Activated CD4-positive, alpha-beta T cell treated with anti-CD3 and anti-CD28 coated beads for 1 hour (primary cell): Measurements from ENCODE around the gene DDX3X.
"Not testable (repeated sequence)": the region's sequence is repeated elsewhere in the genome, so short reads cannot be mapped to it uniquely, and the experiment has no call there.

Experiments used
- DNase-seq: peaks from one replicate; pipeline ENCODE4 v3.0.0-alpha.2; 2020

Gene DDX3X

DNA sequence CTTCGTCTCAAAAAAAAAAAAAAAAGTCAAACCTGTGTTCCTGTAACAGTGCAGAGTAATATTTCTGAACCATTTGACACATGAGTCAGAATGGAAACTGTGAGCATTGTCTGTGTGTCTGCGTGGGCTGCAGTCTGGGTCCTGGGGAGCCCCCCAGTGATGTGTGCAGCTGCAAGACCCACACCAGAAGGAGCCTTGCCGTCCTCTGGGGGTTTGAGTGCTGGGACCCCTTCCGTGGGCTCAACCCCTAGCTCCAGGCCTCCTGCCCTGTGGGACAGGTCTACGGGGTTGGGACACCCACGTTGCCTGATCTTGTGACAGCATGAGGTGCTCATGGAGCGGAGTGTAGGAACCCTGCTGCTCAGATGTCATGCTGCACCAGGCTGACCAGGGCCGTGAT, 43.7 kb downstream of the DDX3X start:
- DNase-seq, result no peak

DNA sequence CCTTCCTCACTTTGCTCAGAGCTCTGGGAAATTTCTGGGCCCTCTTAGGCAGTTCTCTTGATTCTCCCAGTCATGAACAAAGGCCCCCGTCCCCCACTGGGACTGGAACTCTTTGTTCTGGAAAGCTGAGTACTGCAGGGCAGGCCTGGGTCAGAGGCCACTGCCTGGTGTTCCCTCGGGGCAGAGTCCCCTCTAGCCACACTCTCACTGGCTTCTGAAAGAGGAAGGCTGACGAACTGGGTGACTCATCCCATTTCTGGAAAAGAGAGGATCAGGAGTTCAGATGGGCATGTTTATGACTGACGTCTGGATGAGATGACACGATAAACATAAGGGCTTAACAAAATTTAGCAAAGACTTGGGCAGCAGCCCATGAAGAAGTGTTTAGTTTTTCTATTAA, 47.7 kb downstream of the DDX3X start:
- DNase-seq, result no peak

DNA sequence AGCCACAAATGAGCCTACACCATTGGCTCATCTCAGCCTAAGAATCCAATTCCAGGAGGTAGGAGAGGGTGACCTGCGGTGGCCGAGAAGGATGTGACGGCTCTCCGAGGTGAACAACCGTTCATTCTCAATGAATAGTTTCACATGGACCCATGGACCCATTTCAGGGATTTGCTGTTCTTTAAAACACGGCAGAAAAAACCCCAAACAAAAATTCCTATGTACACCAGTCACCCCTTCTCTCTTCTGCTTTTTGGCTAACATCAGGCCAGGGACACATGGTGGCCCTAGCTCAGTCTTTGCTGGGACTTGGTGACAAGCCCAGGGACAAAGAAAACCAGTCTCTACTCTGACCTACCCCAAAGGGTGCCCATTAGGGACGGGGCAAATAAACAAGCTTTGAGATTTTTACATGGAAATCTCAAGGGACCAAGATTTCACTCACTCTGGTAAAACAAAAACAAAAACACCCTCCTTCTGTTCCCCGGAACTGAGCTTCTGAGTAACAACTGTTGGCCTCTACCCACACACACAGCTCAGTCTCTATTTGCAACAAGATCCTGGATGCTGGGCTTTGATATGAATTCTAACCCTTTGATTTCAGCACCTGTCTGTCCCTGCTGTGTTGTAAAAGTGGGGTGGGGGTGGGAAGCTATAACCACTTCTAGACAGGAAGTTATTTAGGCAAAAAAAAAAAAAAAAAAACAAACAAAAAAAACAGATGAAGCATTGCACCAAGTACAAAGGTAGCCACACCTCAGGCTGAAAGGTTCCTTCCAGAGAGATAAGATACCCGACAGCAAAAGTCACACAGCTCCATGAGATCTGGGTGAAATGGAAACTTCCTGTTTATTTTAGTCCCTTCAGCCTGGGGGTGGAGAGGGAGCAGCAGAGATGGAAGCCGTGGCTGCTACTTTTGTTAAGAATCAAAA, 49.0 kb downstream of the DDX3X start:
- DNase-seq, result no peak

DNA sequence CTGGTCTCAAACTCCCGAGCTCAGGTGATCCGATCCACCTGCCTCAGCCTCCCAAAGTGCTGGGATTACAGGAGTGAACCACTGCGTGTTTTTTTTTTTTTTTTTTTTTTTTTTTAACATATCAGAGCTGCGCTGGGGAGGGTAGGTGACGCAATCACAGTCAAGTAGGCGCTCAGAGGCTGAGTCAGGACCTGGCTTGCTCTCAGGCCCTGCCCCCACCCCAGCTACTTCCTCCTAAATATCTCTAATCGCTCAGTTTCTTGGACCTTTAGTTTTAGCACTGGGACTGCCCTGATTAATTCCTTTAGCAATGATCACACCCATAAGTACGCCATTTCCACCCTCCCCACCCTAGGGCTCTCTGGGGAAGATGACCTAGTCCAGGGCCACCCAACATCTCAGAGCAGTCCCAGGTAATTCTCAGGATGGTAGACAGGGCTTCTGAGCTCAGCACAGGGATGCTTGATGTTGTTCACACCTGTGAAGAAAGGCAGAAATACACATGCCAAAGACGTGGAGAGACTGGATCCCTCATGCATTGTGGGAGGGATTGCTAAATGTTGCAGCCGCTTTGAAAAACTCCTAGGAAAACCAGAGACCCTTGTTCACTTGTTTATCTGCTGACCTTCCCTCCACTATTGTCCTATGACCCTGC, 50.2 kb downstream of the DDX3X start:
- DNase-seq, result peak; percentile 22

DNA sequence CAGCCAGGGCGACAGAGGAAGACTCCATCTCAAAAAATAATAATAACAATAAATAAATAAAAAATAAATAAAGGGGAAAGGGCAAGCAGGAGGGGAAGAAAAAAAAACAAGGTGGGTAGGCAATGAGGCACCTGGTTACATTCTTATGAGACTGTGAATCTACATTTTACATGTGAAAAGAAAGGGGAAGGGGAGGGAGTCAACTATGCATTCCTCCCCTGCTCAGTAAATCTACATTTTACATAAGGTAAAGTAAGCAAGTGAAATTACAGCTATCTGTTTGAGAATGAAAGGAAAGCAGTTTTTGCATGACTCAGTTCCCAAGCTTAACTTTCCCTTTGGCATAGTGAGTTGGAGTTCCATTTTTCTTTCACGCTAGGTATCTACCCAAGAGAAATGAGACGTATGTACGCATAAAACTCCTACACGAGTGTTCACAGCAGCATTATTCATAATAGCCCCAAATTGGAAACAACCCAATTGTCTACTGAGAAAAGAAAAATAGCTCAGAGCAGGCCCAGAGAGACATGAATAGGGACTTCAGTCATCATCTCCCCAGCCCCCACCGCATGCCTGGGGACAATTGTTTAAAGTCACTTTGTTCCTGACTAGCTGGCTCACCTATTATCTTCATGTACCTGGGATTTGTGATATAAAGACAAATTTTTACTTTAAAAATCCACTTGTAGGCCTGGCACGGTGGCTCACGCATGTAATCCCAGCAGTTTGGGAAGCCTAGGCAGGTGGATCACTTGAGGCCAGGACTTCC, 52.4 kb downstream of the DDX3X start:
- DNase-seq, result no peak

DNA sequence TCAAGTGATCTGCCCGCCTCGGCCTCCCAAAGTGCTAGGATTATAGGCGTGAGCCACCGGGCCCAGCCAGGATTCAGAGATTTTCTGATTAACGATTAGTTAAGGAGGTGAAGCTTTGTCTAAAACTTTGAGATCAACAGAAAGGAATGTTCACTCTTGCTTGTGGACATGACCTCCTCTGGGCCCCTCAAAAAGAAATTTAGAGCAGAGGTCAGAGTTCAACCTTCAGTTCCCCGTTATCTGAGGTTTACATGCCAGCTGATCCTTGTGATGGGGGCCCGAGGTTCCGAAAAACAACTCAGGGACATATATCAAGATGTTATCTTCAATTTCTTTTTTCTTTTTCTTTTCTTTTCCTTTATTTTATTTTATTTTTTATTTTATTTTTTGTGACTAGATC, 54.6 kb downstream of the DDX3X start:
- no peak for DNase-seq

DNA sequence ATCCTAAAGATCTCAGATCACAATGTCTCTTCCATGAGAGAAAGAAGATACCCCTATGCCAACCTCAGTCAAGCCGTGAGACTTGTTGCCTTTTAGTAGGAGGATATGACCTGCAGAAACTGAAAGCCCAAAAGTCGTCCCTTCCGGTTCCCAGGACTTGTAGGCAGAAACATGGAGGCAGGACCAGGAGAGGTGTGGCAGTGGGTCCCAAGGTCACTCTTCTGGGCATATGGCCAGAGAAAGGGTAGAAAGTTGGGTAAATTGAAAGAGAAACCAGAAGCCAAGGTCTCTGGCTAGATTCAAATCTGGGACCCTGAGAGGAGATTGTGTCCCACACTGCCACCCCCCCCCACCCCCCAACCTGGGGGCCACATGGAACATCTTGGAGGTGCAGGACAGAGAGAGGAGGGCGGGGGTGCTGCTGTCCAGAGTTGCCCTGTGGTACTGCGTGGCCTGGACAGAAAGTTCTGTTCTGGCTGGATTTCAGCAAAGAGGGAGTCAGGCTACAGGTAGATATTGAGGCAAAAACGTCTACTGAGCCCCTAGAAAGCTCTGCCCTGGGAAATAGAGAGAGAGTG, 55.4 kb downstream of the DDX3X start:
- DNase-seq, result no peak

DNA sequence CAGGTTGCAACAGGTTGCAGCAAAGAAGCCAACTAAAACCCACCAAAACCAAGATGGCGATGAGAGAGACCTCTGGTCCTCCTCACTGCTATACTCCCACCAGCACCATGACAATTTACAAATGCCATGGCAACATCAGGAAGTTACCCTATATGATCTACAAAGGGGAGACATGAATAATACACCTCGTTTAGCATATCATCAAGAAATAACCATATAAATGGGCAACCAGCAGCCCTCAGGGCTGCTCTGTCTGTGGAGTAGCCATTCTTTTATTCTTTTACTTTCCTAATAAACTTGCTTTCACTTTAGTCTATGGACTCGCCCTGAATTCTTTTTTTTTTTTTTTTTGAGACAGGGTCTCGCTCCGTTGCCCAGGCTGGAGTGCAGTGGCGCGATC, 56.6 kb downstream of the DDX3X start:
- DNase-seq, result not testable (repeated sequence)

DNA sequence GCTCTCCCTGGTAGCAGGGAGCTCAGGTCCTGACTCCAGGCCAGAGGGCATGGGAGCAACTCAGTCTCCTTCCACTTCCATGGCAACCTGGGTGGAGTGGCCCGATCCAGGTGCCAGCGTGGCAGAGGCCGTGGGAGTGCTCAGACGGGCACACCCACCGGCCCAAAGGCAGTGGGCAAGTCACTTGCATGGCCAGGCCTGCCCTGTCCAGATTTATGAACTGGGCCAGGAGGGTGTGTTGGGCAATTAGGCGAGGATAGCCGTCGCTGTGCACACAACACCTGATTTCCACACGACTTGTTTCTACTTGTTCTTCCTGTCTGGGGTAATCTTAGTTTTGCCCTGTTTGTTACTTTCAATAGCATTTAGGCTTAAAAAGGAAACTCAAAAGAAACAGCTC, 57.6 kb downstream of the DDX3X start:
- no peak for DNase-seq

DNA sequence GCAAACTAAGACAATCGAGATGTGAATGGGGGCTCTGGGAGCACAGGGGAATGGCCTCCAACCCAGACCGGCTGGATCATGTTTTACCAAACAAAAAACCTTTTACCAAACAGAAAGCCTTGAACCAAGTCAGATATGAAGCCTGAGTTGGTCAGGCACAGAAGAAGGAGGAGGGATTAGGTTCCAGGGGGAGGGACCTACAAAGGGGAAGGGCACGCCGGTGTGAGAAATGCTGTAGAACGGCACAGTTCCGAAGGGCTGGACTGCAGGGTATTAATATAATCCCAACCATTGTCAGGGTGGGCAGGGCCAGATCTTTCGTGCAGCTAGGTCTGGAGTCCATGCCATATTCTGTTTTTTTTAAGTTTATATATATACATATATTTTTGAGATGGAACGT, 60.3 kb downstream of the DDX3X start:
- DNase-seq, result no peak

DNA sequence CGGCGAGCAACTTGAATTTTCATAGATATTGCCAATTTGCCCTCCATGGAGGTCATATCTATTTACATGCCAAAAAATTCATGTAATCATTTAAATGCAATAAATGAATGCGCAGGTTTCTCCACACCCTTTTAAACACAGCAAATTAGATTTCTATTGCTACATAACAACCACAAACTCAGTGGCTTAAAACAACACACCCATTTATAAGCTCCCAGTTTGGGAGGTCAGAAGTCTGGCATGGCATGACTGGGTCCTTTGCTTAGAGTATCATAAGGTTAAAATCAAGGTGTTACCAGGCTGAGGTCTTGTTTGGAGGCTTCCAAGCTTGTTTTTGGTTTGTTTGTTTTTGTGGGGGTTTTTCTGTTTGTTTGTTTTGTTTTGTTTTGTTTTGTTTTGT, 63.3 kb downstream of the DDX3X start:
- no peak for DNase-seq

DNA sequence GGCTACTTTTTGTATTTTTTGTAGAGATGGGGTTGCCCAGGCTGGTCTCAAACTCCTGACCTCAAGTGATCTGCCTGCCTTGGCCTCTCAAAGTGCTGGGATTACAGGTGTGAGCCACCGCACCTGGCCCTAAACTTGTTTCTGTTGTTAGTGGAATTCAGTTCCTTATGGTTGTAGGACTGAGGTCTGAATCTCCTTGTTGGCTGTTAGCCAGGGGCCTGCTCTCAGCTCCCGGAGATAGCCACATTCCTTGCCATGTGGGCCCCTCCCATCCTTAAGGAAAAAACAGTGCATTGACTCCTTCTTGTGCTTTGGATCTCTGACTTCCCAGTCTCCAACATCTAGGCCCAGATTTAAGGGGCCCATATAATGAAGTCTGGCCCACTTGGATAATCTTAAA, 63.8 kb downstream of the DDX3X start:
- DNase-seq, result no peak

DNA sequence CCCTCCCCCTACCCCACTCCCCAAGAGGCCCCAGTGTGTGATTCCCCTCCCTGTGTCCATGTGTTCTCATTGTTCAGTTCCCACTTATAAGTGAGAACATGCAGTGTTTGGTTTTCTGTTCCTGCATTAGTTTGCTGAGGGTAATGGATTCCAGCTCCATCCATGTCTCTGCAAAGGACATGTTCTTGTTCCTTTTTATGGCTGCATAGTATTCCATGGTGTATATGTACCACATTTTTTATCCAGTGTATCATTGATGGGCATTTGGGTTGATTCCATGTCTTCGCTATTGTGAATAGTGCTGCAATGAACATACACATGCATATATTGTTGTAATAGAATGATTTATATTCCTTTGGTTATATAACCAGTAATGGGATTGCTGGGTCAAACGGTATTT, 68.6 kb downstream of the DDX3X start:
- not testable (repeated sequence) for DNase-seq

DNA sequence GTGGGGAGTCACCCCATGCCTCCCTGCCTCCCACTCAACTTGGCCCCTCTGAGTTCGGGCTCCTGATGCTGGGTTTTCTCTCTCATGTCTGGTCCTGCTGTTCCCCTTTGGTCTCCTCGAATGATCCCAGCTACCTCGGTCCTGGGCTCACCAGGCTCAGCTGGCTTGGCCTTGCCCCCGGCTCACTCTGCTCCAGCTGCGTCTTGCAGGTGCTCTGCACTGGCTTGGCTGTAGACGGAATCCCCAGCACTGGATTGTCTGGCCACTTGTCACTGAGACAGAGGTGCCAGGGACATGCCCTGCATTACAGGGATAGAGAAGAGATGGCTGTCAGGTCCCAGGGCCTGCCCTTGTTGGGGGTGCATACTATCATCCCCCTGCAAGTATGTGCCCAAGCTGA, 71.6 kb downstream of the DDX3X start:
- DNase-seq, result no peak

DNA sequence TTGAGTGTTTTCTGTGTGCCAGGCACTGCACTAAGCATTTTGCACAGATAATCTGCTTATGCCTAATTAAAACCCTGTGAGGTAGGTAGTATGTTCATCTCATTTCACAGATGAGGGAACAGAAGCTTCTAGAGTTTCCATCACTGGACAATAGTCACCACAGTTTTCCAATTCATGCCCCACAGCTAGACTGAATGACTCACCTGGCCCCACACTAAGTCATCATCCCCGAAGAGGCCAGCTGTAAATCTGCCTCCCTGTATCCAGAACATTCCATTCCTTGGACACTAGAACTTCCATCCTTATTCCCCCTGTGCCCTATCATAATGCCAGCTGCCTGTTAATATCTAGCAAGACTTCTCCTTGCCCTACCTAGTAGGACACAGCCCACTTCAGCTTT, 72.2 kb downstream of the DDX3X start:
- DNase-seq, result no peak

DNA sequence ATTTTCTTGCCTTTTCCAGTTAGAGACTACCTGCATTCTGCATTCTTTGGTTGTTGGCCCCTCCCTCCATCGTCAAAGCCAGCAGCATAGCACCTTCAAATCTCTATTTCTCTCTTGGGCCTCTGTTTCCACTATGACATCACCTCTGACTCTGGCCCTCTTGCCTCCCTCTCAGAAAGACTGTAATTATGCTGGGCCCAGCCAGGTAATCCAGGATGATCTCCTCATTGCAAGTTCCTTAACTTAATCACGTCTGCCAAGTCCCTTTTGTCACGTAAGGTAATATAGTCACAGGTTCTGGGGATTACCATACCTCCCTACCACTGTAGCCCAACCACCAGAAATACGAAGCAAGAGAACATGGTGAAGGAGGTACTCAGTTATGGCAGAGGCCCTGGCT, 73.9 kb downstream of the DDX3X start:
- DNase-seq, result no peak

DNA sequence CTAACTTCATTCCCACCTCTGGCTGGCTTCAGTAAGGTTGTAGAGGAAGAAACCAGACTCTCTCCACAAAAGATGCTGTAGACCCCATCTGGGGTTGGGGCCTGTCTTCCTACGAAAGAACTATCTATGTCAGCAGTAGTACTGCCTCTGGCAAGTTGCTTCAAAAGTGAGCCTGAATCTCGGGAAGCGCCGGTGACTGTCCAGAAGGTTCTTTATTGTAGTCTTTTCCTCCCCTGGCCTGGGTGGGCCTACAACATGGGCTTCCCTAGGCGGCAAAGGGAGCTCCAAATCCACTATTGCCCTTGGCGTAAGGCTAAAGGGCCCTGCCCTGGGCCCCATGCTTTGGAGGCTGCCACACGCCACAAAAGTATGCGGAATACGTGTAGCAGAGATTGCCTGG, 74.6 kb downstream of the DDX3X start:
- DNase-seq, result no peak

DNA sequence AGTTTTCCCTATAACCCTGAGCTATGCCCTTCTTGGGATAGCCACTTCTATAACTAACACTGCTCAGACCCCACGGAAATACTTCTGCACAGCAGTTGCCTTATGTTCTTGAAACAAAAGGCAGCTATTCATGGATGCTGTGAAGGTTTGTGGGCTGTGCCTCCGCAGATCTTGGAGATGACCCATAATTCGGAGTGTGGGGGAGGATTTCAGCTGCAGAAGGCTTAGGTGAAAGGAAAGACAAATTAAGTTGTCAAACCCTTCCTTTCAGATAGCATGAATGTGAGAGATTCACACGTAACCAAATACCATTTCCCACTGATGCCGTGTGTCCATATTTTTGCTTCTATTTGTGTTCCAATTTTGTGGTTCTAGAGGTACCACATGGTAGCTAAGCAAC, 75.0 kb downstream of the DDX3X start:
- DNase-seq, result no peak

DNA sequence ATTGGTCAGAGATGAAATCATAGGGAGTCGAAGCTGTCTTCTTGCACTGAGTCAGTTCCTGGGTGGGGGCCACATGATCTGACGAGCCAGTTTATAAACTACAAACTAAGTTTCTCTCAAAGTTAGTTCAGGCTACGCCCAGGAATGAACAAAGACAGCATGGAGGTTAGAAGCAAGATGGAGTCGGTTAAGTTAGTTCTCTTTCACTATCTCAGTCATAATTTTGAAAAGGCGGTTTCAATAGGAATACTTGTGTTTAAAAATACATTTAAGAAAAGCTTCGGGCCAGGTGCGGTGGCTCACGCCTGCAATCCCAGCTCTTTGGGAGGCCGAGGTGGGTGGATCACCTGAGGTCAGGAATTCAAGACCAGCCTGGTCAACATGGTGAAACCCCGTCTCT, 77.3 kb downstream of the DDX3X start:
- DNase-seq, result not testable (repeated sequence)

DNA sequence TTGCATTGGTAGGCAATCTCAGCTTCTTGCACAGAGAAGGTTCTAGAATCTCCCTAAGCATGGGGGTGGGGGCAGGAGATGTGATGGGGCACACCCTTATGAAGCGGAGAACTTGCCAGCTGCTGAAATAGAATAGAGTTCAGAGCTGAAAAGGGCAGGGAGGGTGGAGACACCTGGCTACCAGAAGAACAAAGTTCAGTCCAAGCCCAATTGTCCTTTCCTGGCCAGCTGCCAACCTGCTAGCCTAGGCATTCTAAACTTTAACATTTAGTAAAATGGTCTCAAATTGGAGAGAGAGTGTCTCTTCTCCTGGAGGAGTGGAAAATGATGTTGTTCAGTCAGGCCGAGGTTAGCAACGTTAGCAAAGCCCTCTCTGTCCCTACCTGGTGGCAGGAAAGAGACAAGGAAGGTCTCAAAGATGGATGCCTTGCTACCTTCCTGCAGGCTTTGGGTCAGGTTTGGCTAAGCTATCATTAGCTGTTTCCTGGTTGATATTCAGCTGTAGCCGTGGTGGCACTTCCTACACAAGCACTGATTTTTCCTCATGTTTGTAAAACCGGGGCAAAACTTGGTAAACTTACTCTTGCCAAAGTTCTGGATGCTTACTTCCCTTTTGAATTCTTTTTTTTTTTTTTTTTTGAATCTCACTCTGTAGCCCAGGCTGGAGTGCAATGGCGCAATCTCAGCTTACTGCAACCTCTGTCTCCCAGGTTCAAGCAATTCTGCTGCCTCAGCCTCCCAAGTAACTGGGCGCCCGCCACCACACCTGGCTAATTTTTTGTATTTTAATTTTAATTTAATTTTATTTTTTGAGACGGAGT, 78.5 kb downstream of the DDX3X start:
- no peak for DNase-seq
